NCI-H2171 (cell line): ENCODE measurements around the gene TMSB15A.
"Not testable (repeated sequence)": the region's sequence is repeated elsewhere in the genome, so short reads cannot be mapped to it uniquely, and the experiment has no call there.

Experiments used
- DNase-seq: peaks from one replicate; lab custom pipeline; 2025; lab: John Stamatoyannopoulos, UW

TMSB15A gene

GRCh38 chrX:102515975-102516941, at the start of gene TMSB15A:
TMSB15A (minus strand) TSS chrX:102516739.
- DNase-seq, result peak; percentile 64

GRCh38 chrX:102560423-102561068, 44.0 kb upstream of the TMSB15A start:
- DNase-seq, result no peak

GRCh38 chrX:102558607-102559006, 42.1 kb upstream of the TMSB15A start:
- no peak for DNase-seq

GRCh38 chrX:102548231-102548630, 31.7 kb upstream of the TMSB15A start:
- DNase-seq, result no peak

GRCh38 chrX:102546828-102547493, 30.4 kb upstream of the TMSB15A start:
- DNase-seq, result no peak

- not testable (repeated sequence) for DNase-seq
Measured at GRCh38 chrX:102546175-102546574, 29.6 kb upstream of the TMSB15A start.

- no peak for DNase-seq
Measured at GRCh38 chrX:102535958-102536357, 19.4 kb upstream of the TMSB15A start.

- DNase-seq, result peak; percentile 0
Measured at GRCh38 chrX:102517326-102517725, 787 bp upstream of the TMSB15A start.

GRCh38 chrX:102514536-102514935, 2.0 kb downstream of the TMSB15A start:
- no peak for DNase-seq

GRCh38 chrX:102498732-102499131, 17.8 kb downstream of the TMSB15A start:
- DNase-seq, result no peak

GRCh38 chrX:102491766-102492165, 24.8 kb downstream of the TMSB15A start:
- DNase-seq, result no peak

GRCh38 chrX:102478765-102479164, 37.8 kb downstream of the TMSB15A start:
- DNase-seq, result not testable (repeated sequence)

GRCh38 chrX:102471762-102472220, 44.7 kb downstream of the TMSB15A start, which contains the start of gene TCP11X2:
TCP11X2 (minus strand) TSS chrX:102471812.
- DNase-seq, result not testable (repeated sequence)

GRCh38 chrX:102470215-102470614, 46.3 kb downstream of the TMSB15A start:
- DNase-seq, result not testable (repeated sequence)
